Measurements from ENCODE around the gene UNC5B. TPM values are rescaled to one million over a fixed set of nuclear protein-coding genes. Genes with fewer than 3 reads are reported as not detected.
A peak's percentile ranks its signal among the peaks of the same experiment; 100 is the strongest.

The UNC5B gene
- total RNA-seq, 4 donors from 2014 or later, result 5.3 to 26.6 (median 17.7) TPM

DNA sequence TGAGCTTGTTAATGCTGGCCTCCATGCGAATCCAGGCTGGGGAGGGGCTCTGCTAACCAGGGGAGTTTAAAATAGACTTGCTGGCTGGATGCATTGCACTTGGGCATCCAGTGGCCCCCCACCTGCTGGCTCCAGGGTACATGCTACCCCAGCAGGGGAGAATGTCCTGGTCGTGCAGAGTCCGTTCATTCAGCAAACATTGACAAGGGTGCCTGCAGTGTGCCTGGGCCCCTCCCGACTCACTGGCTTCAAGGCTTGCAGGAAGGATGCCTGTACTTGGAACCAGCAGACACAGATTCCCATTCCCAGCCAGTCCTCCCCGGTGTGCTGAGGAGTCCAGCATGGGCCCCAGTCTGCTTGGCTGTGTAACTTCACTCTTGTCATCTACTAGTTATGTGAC is 108.2 kb downstream of the UNC5B start:
- no peaks in the 10 kb centered on the region for H3K9me3 ChIP-seq
- H3K27ac ChIP-seq, result no peak overlapping the region
- no peaks in the 10 kb centered on the region for H3K36me3 ChIP-seq
- no peak for DNase-seq
- TF ChIP-seq POLR2A (IDR thresholded peaks at IDR 0.05), result no peak
- TF ChIP-seq, protein P1, sequence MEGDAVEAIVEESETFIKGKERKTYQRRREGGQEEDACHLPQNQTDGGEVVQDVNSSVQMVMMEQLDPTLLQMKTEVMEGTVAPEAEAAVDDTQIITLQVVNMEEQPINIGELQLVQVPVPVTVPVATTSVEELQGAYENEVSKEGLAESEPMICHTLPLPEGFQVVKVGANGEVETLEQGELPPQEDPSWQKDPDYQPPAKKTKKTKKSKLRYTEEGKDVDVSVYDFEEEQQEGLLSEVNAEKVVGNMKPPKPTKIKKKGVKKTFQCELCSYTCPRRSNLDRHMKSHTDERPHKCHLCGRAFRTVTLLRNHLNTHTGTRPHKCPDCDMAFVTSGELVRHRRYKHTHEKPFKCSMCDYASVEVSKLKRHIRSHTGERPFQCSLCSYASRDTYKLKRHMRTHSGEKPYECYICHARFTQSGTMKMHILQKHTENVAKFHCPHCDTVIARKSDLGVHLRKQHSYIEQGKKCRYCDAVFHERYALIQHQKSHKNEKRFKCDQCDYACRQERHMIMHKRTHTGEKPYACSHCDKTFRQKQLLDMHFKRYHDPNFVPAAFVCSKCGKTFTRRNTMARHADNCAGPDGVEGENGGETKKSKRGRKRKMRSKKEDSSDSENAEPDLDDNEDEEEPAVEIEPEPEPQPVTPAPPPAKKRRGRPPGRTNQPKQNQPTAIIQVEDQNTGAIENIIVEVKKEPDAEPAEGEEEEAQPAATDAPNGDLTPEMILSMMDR (IDR thresholded peaks at IDR 0.05), result no peak
- no peaks in the 10 kb centered on the region for H3K27me3 ChIP-seq
- no peak overlapping the region for H3K4me3 ChIP-seq
- intact Hi-C loops (cut with DNase I; ENCODE audit: low total_unique reads), result loop anchor here (10.0 kb wide), 1 partner anchor 54 kb away; no protein-coding TSS in a partner anchor
- H3K4me1 ChIP-seq, result no peaks in the 10 kb centered on the region

DNA sequence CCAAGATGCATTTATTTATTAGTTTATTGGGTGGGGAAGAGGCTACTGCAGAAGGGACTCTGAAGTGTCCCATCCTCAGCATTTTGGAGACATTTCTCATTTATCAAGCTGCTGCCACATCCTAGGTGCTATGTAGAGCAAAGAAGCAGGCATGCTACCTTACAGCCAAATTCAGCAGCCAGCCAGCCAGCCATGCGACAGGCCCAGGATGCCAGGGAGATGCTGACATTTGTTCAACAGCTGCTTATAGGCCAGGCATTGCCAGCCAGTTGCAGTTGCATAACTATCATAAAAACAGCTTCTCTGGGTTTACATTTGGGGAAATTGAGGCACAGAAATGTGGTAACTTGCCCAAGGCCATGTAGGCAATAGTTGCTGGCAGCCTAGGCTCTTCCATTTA is 109.0 kb downstream of the UNC5B start:
- no peak for DNase-seq
- no peaks in the 10 kb centered on the region for H3K9me3 ChIP-seq
- H3K4me1 ChIP-seq, result no peaks in the 10 kb centered on the region
- H3K27ac ChIP-seq, result no peak overlapping the region
- H3K36me3 ChIP-seq, result no peaks in the 10 kb centered on the region
- intact Hi-C loops (cut with DNase I; ENCODE audit: low total_unique reads), result loop anchor here (10.0 kb wide), 1 partner anchor 53 kb away; no protein-coding TSS in a partner anchor
- H3K27me3 ChIP-seq, result no peaks in the 10 kb centered on the region
- H3K4me3 ChIP-seq, result no peak overlapping the region
- no peak for TF ChIP-seq POLR2A (IDR thresholded peaks at IDR 0.05)

DNA sequence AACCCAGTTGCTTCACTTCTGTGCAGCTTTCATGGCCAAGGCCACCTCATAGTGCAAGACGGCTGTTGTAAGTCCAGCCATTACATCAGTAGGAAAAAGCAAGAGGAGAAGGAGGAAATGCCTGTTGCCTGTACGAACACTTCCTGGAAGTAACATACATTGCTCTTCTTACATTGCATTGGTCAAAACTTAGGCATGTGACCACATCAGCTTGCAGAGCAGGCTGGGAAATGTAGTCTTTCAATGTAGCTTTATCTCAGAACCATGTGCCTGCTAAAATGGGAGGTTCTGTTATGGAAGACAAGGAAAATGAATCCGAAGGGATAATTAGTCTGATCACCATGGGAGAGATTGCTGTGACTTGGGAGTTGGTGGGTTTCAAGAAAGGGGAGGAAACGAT is 111.0 kb downstream of the UNC5B start:
- H3K27me3 ChIP-seq, result no peaks in the 10 kb centered on the region
- H3K36me3 ChIP-seq, result no peaks in the 10 kb centered on the region
- peak overlapping the region; percentile 46 to 65 for H3K27ac ChIP-seq
- no peaks in the 10 kb centered on the region for H3K4me1 ChIP-seq
- intact Hi-C loops (cut with DNase I; ENCODE audit: low total_unique reads), result loop anchor here (10.0 kb wide), 1 partner anchor 51 kb away; no protein-coding TSS in a partner anchor
- H3K9me3 ChIP-seq, result no peaks in the 10 kb centered on the region
- TF ChIP-seq, protein P1 (IDR thresholded peaks at IDR 0.05), result no peak
- TF ChIP-seq POLR2A (IDR thresholded peaks at IDR 0.05), result no peak
- H3K4me3 ChIP-seq, result no peak overlapping the region
- DNase-seq, result no peak

DNA sequence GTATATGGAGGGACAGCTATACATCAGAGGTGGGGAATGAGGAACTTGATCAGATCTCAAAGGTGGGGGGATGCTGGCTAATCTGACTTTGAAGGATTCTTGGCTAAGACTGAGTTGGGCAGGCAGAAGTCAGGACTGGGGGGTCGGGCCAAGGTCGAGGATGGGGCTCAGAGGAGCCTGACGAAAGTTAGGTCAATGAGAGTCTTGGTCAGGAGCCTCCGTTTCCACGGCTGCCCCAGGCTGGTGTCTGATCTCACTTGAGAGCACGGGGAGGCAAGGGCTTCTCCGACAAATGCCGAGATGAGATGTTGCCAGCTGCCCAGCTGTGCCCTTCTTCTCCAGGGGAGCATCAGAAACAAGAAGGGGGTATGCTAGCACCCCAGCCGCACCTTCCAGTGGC is 112.4 kb downstream of the UNC5B start:
- TF ChIP-seq POLR2A (IDR thresholded peaks at IDR 0.05), result no peak
- TF ChIP-seq, protein P1 (IDR thresholded peaks at IDR 0.05), result no peak
- Histone ChIP-seq H3K27ac (peak overlapping the region; percentile 21 to 65), H3K4me3 (no peak overlapping the region), H3K27me3 (no peaks in the 10 kb centered on the region), H3K9me3 (no peaks in the 10 kb centered on the region), H3K4me1 (no peaks in the 10 kb centered on the region), H3K36me3 (no peaks in the 10 kb centered on the region)
- intact Hi-C loops (cut with DNase I; ENCODE audit: low total_unique reads), result loop anchor here (10.0 kb wide), 1 partner anchor 50 kb away; no protein-coding TSS in a partner anchor
- DNase-seq, result no peak

DNA sequence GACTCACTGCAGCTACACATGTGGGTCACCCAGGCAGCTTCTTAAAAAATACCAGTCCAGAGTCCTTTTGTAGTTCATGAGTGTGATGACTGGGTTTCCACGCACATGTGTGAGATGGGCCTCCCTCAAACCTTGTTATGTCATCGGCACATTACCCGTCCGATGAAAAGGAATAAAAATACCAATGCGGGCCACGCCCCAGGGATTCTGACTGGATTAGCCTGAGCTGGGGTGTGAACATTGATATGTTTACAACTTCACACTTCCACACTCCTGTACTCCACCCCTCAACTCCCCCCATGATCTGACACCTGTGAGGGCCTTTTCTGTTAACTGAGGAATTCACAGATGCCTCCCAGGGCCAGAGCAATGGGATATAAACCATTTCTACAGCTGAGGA is 112.9 kb downstream of the UNC5B start:
- no peaks in the 10 kb centered on the region for H3K36me3 ChIP-seq
- no peak overlapping the region for H3K4me3 ChIP-seq
- H3K27ac ChIP-seq, result no peak overlapping the region
- H3K27me3 ChIP-seq, result no peaks in the 10 kb centered on the region
- H3K4me1 ChIP-seq, result no peaks in the 10 kb centered on the region
- no peaks in the 10 kb centered on the region for H3K9me3 ChIP-seq
- no peak for DNase-seq
- intact Hi-C loops (cut with DNase I; ENCODE audit: low total_unique reads), result loop anchor here (10.0 kb wide), 1 partner anchor 50 kb away; no protein-coding TSS in a partner anchor
- TF ChIP-seq, protein P1 (IDR thresholded peaks at IDR 0.05), result no peak
- no peak for TF ChIP-seq POLR2A (IDR thresholded peaks at IDR 0.05)

DNA sequence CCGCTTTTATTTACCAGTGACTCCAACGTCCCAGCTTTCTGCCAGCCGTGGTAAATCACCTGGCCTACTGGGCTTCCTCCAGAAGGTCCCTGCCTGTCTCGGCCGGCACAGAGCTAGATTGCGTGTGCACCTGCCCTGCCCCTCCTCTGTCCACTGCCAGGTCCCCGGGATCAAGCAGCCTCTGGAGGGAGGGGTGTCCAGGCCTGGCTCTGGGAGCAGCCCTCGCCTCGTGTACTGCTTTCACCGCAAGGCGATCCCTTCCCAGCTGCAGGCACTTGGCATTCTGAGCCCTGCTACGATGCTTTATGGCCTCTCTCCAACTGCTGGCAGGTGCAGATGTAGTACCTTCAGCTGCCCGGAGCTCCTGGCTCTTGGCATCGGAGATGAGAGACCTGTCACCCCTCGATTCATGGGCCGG is 114.1 kb downstream of the UNC5B start:
- H3K4me3 ChIP-seq, result no peak overlapping the region
- no peaks in the 10 kb centered on the region for H3K36me3 ChIP-seq
- no peaks in the 10 kb centered on the region for H3K27me3 ChIP-seq
- TF ChIP-seq, protein P1 (IDR thresholded peaks at IDR 0.05), result no peak
- no peak for TF ChIP-seq POLR2A (IDR thresholded peaks at IDR 0.05)
- intact Hi-C loops (cut with DNase I; ENCODE audit: low total_unique reads), result loop anchor here (10.0 kb wide), 1 partner anchor 48 kb away; no protein-coding TSS in a partner anchor
- no peak overlapping the region for H3K27ac ChIP-seq
- no peaks in the 10 kb centered on the region for H3K9me3 ChIP-seq
- H3K4me1 ChIP-seq, result no peaks in the 10 kb centered on the region
- DNase-seq, result no peak
